Measurements from ENCODE around the gene MRPL45.

DNA sequence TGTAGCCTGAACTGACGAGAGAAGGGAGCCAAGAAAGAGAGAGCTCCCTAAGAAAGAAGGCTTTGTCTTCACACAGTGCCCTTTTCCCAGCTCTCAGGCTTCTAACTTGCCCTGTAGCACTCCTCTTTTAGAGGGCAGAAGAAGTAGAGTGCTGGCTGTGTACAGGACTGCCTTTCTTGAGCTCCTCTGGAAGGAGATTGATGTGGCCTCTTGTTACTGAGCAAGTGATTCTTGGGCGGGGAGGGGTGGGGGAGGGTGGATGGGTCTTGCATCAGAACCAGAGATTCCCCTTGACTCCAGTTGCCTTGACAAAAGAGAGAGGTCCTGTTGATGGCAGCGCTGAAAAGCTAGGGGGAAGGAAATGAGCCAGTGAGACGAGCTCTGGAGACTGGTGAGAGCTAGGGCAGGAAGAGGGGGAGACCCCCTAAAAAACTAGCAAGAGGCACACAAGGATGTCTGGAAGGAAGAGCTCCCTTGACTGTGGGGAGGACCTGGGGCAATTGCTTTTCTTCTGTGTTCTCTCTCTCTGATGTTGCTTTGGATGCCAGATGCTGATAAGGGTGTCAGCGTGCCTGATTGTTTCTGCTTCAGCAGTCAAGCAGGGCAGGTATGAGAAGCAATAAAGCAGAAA, 28.4 kb downstream of the MRPL45 start:
- TF ChIP-seq CSDC2 (CRISPR knock-in tag; IDR thresholded peaks at IDR 0.05) (no peak), ESRRG (CRISPR knock-in tag; IDR thresholded peaks at IDR 0.05) (no peak), CREB5 (CRISPR knock-in tag; IDR thresholded peaks at IDR 0.05; ENCODE audit: low read depth) (no peak)

Data from SK-N-SH treated with all-trans-retinoic acid at 6 μM for 48 hours (cell line).